GM12878 (cell line): Measurements from ENCODE around the gene SEMA4D. TPM values are rescaled to one million over a fixed set of nuclear protein-coding genes. Genes with fewer than 3 reads are reported as not detected.

ENCODE experiments used
- ATAC-seq: fragments of 200-7000 bp; cut with Tn5 transposase; 3 replicates; pipeline ENCODE4 v1.9.1; 2020; ENCODE audit warnings: mild to moderate bottlenecking, moderate library complexity
- BruUV-seq: library from RNA; stranded (reverse); fragments of 400-500 nt; replicated peaks from 2 replicates; lab custom pipeline; 2021; lab: Mats Ljungman, UMichigan
- CTCF ChIA-PET: fragments of 300-600 bp; sonication (Branson Sonifier 250); formaldehyde crosslinking; extraction: SDS; loops from one replicate; lab custom pipeline; 2021; ENCODE audit warnings: inconsistent platforms; lab: Yijun Ruan, JAX
- POLR2A ChIA-PET: fragments of 350-600 bp; formaldehyde crosslinking; extraction: SDS; loops from one replicate; lab custom pipeline; 2021; ENCODE audit warnings: inconsistent platforms; lab: Charles Lee
- RAD21 ChIA-PET: fragments of 300-600 bp; sonication (Branson Sonifier 250); formaldehyde crosslinking; loops from one replicate; lab custom pipeline; 2023; ENCODE audit warnings: antibody characterized with exemption; ENCODE audit not compliant: unreplicated experiment; lab: Charles Lee
- SMC1A ChIA-PET: fragments of 300-600 bp; sonication (Branson Sonifier 250); formaldehyde crosslinking; loops from one replicate; lab custom pipeline; 2023; ENCODE audit not compliant: unreplicated experiment, uncharacterized antibody; lab: Charles Lee
- DNase-seq: peaks from one replicate; pipeline ENCODE4 v3.0.0-alpha.2; 2011; ENCODE audit warnings: low read depth, low spot score
- FAIRE-seq: peaks from 3 replicates; lab custom pipeline; 2011; peaks lifted over from hg19 to GRCh38; lab: Jason Lieb, UNC
- H2AFZ ChIP-seq: 2 replicates; pipeline ENCODE4 v1.6.0; 2011; ENCODE audit warnings: low read depth, low read length, control low read depth; ENCODE audit not compliant: control insufficient read depth
- H3K27ac ChIP-seq: 2 replicates; pipeline ENCODE4 v1.5.1; 2011; ENCODE audit warnings: control low read depth; ENCODE audit not compliant: control insufficient read depth, insufficient read depth
- H3K27me3 ChIP-seq, 2 experiments: replicated peaks in 1 of 2; 2 replicates each; pipeline versions ENCODE4 v1.6.0 to v1.6.1; 2011; ENCODE audit warnings: low read length in 1 of 2; ENCODE audit not compliant: control insufficient read depth in 2 of 2, insufficient read depth in 2 of 2
- H3K36me3 ChIP-seq, 2 experiments: 2 replicates each; pipeline ENCODE4 v1.5.1; 2011; ENCODE audit warnings: low read length in 1 of 2; ENCODE audit not compliant: control insufficient read depth in 2 of 2, insufficient read depth in 2 of 2
- H3K4me1 ChIP-seq: 2 replicates; pipeline ENCODE4 v1.6.1; 2011; ENCODE audit warnings: mild to moderate bottlenecking, low read length, moderate library complexity, mixed read lengths; ENCODE audit not compliant: control insufficient read depth, insufficient read depth
- H3K4me2 ChIP-seq: 2 replicates; pipeline ENCODE4 v1.6.0; 2011; ENCODE audit warnings: control low read depth; ENCODE audit not compliant: control insufficient read depth, insufficient read depth
- H3K4me3 ChIP-seq: fragments of 200-600 bp; sonication (generic); 2 replicates; pipeline ENCODE4 v1.5.1; 2016
- H3K79me2 ChIP-seq: 2 replicates; pipeline ENCODE4 v1.6.0; 2011; ENCODE audit warnings: low read length; ENCODE audit not compliant: control insufficient read depth, insufficient read depth
- H3K9ac ChIP-seq: 2 replicates; pipeline ENCODE4 v1.8.0; 2011; ENCODE audit warnings: low read length, control low read depth, mixed read lengths; ENCODE audit not compliant: control insufficient read depth, insufficient read depth
- H3K9me3 ChIP-seq: replicated peaks from 3 replicates; pipeline ENCODE4 v1.5.1; 2011; ENCODE audit warnings: mild to moderate bottlenecking, low read length; ENCODE audit not compliant: control insufficient read depth, insufficient read depth
- H4K20me1 ChIP-seq: 2 replicates; pipeline ENCODE4 v1.6.0; 2011; ENCODE audit not compliant: control insufficient read depth, insufficient read depth
- BCL11A ChIP-seq: IDR thresholded peaks from 2 replicates; pipeline ENCODE4 v1.6.1; 2011; ENCODE audit warnings: low read depth, low read length
- CBFB ChIP-seq: IDR thresholded peaks from 2 replicates; pipeline ENCODE4 v1.6.1; 2016; ENCODE audit warnings: antibody characterized with exemption, low read depth
- CBX3 ChIP-seq: fragments of 200-600 bp; sonication (generic); IDR thresholded peaks from 2 replicates; pipeline ENCODE4 v1.6.1; 2016; ENCODE audit warnings: low read depth, borderline replicate concordance
- CHD4 ChIP-seq: fragments of 200-600 bp; sonication (generic); IDR thresholded peaks from 2 replicates; pipeline ENCODE4 v1.6.1; 2016; ENCODE audit warnings: mild to moderate bottlenecking
- CREM ChIP-seq: IDR thresholded peaks from 2 replicates; pipeline ENCODE4 v1.6.1; 2014; ENCODE audit warnings: antibody characterized with exemption, low read depth
- EED ChIP-seq: sonication (generic); IDR thresholded peaks from 2 replicates; pipeline ENCODE4 v1.6.1; 2016; ENCODE audit warnings: antibody characterized with exemption, low read depth
- ETV6 ChIP-seq, 2 experiments: fragments of 450-650 bp in 1 of 2; IDR thresholded peaks in 1 of 2; conservative IDR thresholded peaks in 1 of 2; 2 replicates each; pipeline ENCODE4 v1.6.1; 2014; ENCODE audit warnings: antibody characterized with exemption in 1 of 2, borderline replicate concordance in 1 of 2, low read depth in 1 of 2, mild to moderate bottlenecking in 1 of 2, moderate library complexity in 1 of 2
- GATAD2B ChIP-seq: fragments of 450-650 bp; conservative IDR thresholded peaks from 2 replicates; pipeline ENCODE4 v1.6.1; 2017; ENCODE audit warnings: low read depth, mild to moderate bottlenecking, moderate library complexity
- IKZF1 ChIP-seq: fragments of 450-650 bp; conservative IDR thresholded peaks from 2 replicates; pipeline ENCODE4 v1.6.1; 2017; ENCODE audit warnings: antibody characterized with exemption, mild to moderate bottlenecking
- JUNB ChIP-seq: IDR thresholded peaks from 2 replicates; pipeline ENCODE4 v1.6.1; 2016; ENCODE audit warnings: antibody characterized with exemption, mild to moderate bottlenecking
- MYB ChIP-seq: fragments of 150-350 bp; IDR thresholded peaks from 2 replicates; pipeline ENCODE4 v1.6.1; 2014; ENCODE audit warnings: mild to moderate bottlenecking, low read depth, low read length, borderline replicate concordance
- MYC ChIP-seq: IDR thresholded peaks from 2 replicates; pipeline ENCODE4 v1.6.1; 2011; ENCODE audit warnings: mild to moderate bottlenecking, low read length, moderate library complexity, inconsistent platforms; ENCODE audit not compliant: insufficient read depth, insufficient replicate concordance, insufficient read length, severe bottlenecking
- NFIC ChIP-seq: IDR thresholded peaks from 2 replicates; pipeline ENCODE4 v1.6.1; 2012; ENCODE audit warnings: low read depth, mild to moderate bottlenecking, inconsistent platforms, low read length, moderate library complexity
- PAX5 ChIP-seq: IDR thresholded peaks from 2 replicates; pipeline ENCODE4 v1.6.1; 2011; ENCODE audit warnings: low read depth, low read length, borderline replicate concordance
- POLR2A ChIP-seq: IDR thresholded peaks from 2 replicates; pipeline ENCODE4 v1.6.1; 2011; ENCODE audit warnings: low read depth, mild to moderate bottlenecking, low read length
- RB1 ChIP-seq: fragments of 450-650 bp; formaldehyde crosslinking; IDR thresholded peaks from 2 replicates; pipeline ENCODE4 v1.6.1; 2017; ENCODE audit warnings: mild to moderate bottlenecking, borderline replicate concordance
- YY1 ChIP-seq: IDR thresholded peaks from 2 replicates; pipeline ENCODE4 v1.6.1; 2011; ENCODE audit warnings: low read depth, mild to moderate bottlenecking, low read length
- ZBED1 ChIP-seq: IDR thresholded peaks from 2 replicates; pipeline ENCODE4 v1.6.1; 2016; ENCODE audit warnings: borderline replicate concordance
- ZNF622 ChIP-seq: fragments of 450-650 bp; IDR thresholded peaks from 2 replicates; pipeline ENCODE4 v1.6.1; 2017; ENCODE audit warnings: mild to moderate bottlenecking, inconsistent platforms
- WGBS: methylation state at CpG from one replicate; pipeline ENCODE4 v1.1.6; 2016; ENCODE audit warnings: low lambda C conversion rate; ENCODE audit not compliant: insufficient replicate concordance, insufficient coverage; ENCODE audit errors: missing lambda C conversion rate; 5-methylcytosine and 5-hydroxymethylcytosine counted together
- in situ Hi-C: fragments of 300-500 bp; cut with MboI; formaldehyde crosslinking; loops from 9 replicates; pipeline ENCODE4 v1.14.3; 2018; ENCODE audit warnings: mixed read lengths
- intact Hi-C: fragments of 100-400 bp; cut with micrococcal nuclease; formaldehyde crosslinking; loops from one replicate; pipeline ENCODE4 v1.14.2; 2022; ENCODE audit not compliant: unreplicated experiment
- polyA plus RNA-seq, 11 experiments: library from polyadenylated mRNA; depleted of rRNA in 4 of 11; unstranded in 6 of 11; stranded (reverse) in 5 of 11; fragments of >200 nt; fragmentation: Nextera tagmentation in 4 of 11; fragmentation: Illumina TruSeq in 1 of 11; extraction: Ambion mirVana in 4 of 11; extraction: Trizol in 1 of 11; gene quantifications; 1 replicate in 1 of 11; 2 replicates in 10 of 11; pipeline versions ENCODE4 v1.2.1 to v1.2.3, GENCODE V29; 2011 to 2016; ENCODE audit warnings: inconsistent platforms in 2 of 11, missing spikeins in 2 of 11, low read depth in 1 of 11
- total RNA-seq, 4 experiments: library from RNA; depleted of rRNA in 3 of 4; stranded (reverse); fragments of >200 nt in 3 of 4; fragmentation: Illumina TruSeq in 1 of 4; extraction: Trizol in 1 of 4; gene quantifications; 2 replicates each; pipeline versions ENCODE4 v1.2.1 to v1.2.3, GENCODE V29; 2013 to 2021
- TF ChIP-seq, protein P1 (sequence below): fragments of 450-650 bp; IDR thresholded peaks from 2 replicates; pipeline ENCODE4 v1.6.1; 2017; ENCODE audit warnings: borderline replicate concordance
- TF ChIP-seq, protein P2 (sequence below): IDR thresholded peaks from 2 replicates; pipeline ENCODE4 v1.6.1; 2011; ENCODE audit warnings: low read depth, mild to moderate bottlenecking, low read length, moderate library complexity, borderline replicate concordance; ENCODE audit errors: extremely low read depth
- TF ChIP-seq, protein P3 (sequence below): IDR thresholded peaks from 2 replicates; pipeline ENCODE4 v1.6.1; 2012; ENCODE audit warnings: low read length, inconsistent platforms

SEMA4D gene
- total and polyA plus RNA-seq, 10 of the 15 experiments (the other 5 are each of a cell fraction or from before 2014, with no cell fraction given), result 15.1 to 136 (median 39.6) TPM

DNA sequence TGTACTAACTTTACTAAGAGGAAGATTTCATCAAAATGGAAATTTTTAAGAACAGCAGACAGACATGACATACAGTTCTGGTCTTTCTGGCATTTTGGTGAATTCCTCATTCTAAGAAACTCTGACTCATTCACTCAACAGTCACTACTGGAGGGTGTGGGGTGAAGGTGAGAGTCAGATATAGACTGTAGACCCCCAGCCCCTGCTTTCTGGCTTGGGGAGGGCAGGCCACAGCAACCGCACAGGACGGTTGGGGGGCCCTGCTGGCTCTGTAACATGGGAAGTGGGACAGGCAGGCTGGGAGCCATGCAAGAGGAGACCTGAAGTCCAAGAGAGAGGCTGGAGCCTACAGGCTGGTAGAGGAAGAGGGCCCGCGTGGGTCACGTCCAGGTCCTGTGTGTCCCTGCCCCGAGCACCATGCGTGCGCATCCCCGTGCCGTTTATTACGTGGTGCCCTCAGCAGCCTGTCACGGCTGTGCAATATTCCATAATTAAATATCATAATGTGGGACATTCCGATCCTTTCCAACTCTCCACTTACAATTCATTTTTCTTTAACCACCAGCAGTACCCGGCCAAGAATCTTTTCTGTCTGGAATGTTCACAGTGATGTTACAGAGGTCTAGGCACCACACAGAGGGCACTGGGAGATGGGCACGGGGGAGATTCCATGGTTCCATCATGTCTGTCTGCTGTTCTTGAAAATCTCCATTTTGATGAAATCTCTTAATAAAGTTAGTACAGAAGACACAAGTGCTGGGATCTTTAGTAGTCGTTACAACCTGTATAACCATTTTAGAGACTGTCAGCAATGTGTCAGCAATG, 75.5 kb downstream of the SEMA4D start:
- ChIA-PET RAD21 (interaction anchor here (1.0 to 6.1 kb wide), 4 partner anchors 12 to 77 kb away, joined by 4 to 29 read pairs (median 8); no protein-coding TSS in a partner anchor), CTCF (interaction anchor here (0.8 to 10.2 kb wide), 2 partner anchors 127 kb away, joined by 3 to 207 read pairs; no protein-coding TSS in a partner anchor), POLR2A (interaction anchor here (0.6 to 3.0 kb wide), 6 partner anchors 12 to 126 kb away, joined by 3 to 13 read pairs (median 4); no protein-coding TSS in a partner anchor), SMC1A (interaction anchor here (1.0 to 3.4 kb wide), 5 partner anchors 15 to 126 kb away, joined by 3 to 20 read pairs (median 5); no protein-coding TSS in a partner anchor)
- in situ Hi-C loops (no loop called here), intact Hi-C loops (no loop called here)
- WGBS, result 23% methylated on average over 16 of the region's 16 CpGs
- no peak for FAIRE-seq
- Histone ChIP-seq H3K36me3 (peaks cover 4 to 9% of the 10 kb centered on the region in 2 experiments), H3K4me1 (peaks cover 89% of the 10 kb centered on the region), H3K9me3 (no peaks in the 10 kb centered on the region; the same call in 2 of the 3 replicates), H4K20me1 (no peaks in the 10 kb centered on the region), H3K27ac (peak overlapping the region; percentile 97), H3K4me2 (peak overlapping the region; percentile 38; the same call in 1 of the 2 replicates), H3K27me3 (no peaks in the 10 kb centered on the region), H3K4me3 (0 out of 2 replicates have a peak overlapping the region, but pooled peaks have one; percentile 4), H3K79me2 (peaks cover 88% of the 10 kb centered on the region), H2AFZ (no peak overlapping the region), H3K9ac (no peak overlapping the region)
- BruUV-seq, result no TSS peak
- no peak for DNase-seq
- peak; percentile 3 for ATAC-seq
- TF ChIP-seq ETV6 (conservative IDR thresholded peaks at IDR 0.05 in 1 of 2, IDR thresholded peaks at IDR 0.05 in 1 of 2; ENCODE audit: borderline replicate concordance in 1 of 2, low read depth in 1 of 2) (peak in 1 of 2 experiments; percentile 68; a peak in 2 of 4 replicates), CBFB (peak; percentile 93), PAX5 (0 out of 2 replicates have a peak, but pooled peaks have one; percentile 43), JUNB (peak; percentile 91), RB1 (no peak), CREM (peak; percentile 85; the same call in 1 of the 2 replicates), CBX3 (no peak), CHD4 (no peak), NFIC (no peak), EED (peak; percentile 98), ZBED1 (peak; percentile 77; the same call in 1 of the 2 replicates), BCL11A (peak; percentile 56), POLR2A (no peak), ZNF622 (no peak), MYC (no peak), IKZF1 (peak; percentile 30; the same call in 1 of the 2 replicates), MYB (no peak), YY1 (0 out of 2 replicates have a peak, but pooled peaks have one; percentile 9), GATAD2B (peak; percentile 42; the same call in 1 of the 2 replicates)
- TF ChIP-seq, protein P1, sequence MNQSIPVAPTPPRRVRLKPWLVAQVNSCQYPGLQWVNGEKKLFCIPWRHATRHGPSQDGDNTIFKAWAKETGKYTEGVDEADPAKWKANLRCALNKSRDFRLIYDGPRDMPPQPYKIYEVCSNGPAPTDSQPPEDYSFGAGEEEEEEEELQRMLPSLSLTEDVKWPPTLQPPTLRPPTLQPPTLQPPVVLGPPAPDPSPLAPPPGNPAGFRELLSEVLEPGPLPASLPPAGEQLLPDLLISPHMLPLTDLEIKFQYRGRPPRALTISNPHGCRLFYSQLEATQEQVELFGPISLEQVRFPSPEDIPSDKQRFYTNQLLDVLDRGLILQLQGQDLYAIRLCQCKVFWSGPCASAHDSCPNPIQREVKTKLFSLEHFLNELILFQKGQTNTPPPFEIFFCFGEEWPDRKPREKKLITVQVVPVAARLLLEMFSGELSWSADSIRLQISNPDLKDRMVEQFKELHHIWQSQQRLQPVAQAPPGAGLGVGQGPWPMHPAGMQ, result no peak
- TF ChIP-seq, protein P2, sequence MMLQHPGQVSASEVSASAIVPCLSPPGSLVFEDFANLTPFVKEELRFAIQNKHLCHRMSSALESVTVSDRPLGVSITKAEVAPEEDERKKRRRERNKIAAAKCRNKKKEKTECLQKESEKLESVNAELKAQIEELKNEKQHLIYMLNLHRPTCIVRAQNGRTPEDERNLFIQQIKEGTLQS, result no peak
- TF ChIP-seq, protein P3, sequence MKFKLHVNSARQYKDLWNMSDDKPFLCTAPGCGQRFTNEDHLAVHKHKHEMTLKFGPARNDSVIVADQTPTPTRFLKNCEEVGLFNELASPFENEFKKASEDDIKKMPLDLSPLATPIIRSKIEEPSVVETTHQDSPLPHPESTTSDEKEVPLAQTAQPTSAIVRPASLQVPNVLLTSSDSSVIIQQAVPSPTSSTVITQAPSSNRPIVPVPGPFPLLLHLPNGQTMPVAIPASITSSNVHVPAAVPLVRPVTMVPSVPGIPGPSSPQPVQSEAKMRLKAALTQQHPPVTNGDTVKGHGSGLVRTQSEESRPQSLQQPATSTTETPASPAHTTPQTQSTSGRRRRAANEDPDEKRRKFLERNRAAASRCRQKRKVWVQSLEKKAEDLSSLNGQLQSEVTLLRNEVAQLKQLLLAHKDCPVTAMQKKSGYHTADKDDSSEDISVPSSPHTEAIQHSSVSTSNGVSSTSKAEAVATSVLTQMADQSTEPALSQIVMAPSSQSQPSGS, result no peak
